Ishikawa (cell line): ENCODE results near the gene TAS2R60.

Source experiments
- EGR1 ChIP-seq: IDR thresholded peaks from 2 replicates; pipeline ENCODE4 v1.6.1; 2012
- EP300 ChIP-seq: IDR thresholded peaks from 2 replicates; pipeline ENCODE4 v1.6.1; 2012; ENCODE audit warnings: borderline replicate concordance
- RAD21 ChIP-seq: IDR thresholded peaks from 2 replicates; pipeline ENCODE4 v1.6.1; 2012; ENCODE audit warnings: low read depth
- TAF1 ChIP-seq: IDR thresholded peaks from 2 replicates; pipeline ENCODE4 v1.6.1; 2012; ENCODE audit warnings: low read depth, mild to moderate bottlenecking
- TCF12 ChIP-seq: IDR thresholded peaks from 2 replicates; pipeline ENCODE4 v1.6.1; 2012; ENCODE audit warnings: low read depth

DNA sequence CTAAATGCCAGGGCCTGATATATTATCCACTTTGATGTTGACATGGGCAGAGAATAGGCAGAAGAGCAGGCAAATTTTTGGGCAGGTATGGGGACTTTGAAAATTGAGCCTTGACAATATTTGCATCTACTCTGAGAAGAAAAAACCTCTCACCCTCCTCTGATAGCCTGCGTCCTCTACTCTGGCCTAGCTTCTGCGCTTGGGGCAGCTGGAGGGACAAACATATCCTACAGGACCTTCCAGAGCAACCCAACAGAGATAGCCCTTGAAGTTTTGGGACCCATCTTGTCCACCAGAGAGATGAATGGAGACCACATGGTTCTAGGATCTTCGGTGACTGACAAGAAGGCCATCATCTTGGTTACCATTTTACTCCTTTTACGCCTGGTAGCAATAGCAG lies at the start of gene TAS2R60:
- no peak for TF ChIP-seq TAF1
- no peak for TF ChIP-seq TCF12
- TF ChIP-seq EGR1: no peak
- no peak for TF ChIP-seq RAD21
- no peak for TF ChIP-seq EP300
